Neutrophil (primary cell): ENCODE measurements around the gene NFATC3.

Experiments used
- H3K27ac ChIP-seq: fragments of 200-600 bp; sonication (generic); 2 replicates; pipeline ENCODE4 v1.5.1; 2016; ENCODE audit warnings: mild to moderate bottlenecking, moderate library complexity
- H3K27me3 ChIP-seq: fragments of 200-600 bp; sonication (generic); 2 replicates; pipeline ENCODE4 v1.6.0; 2016; ENCODE audit warnings: mild to moderate bottlenecking
- H3K36me3 ChIP-seq: fragments of 200-600 bp; sonication (generic); 2 replicates; pipeline ENCODE4 v1.5.1; 2017
- H3K4me1 ChIP-seq, 2 experiments: fragments of 200-600 bp in 1 of 2; sonication (generic) in 1 of 2; 1 replicate in 1 of 2; 2 replicates in 1 of 2; pipeline versions ENCODE4 v1.5.1 to v1.6.1; 2013 to 2016; ENCODE audit warnings: low read depth in 1 of 2, low read length in 1 of 2, mild to moderate bottlenecking in 1 of 2, moderate library complexity in 1 of 2; ENCODE audit not compliant: control insufficient read depth in 1 of 2, insufficient read depth in 1 of 2
- H3K4me3 ChIP-seq, 2 experiments: fragments of 200-600 bp in 1 of 2; sonication (generic) in 1 of 2; 1 replicate in 1 of 2; 2 replicates in 1 of 2; pipeline ENCODE4 v1.5.1; 2013 to 2016; ENCODE audit warnings: low read depth in 1 of 2, low read length in 1 of 2, mild to moderate bottlenecking in 1 of 2, moderate library complexity in 1 of 2
- H3K9me3 ChIP-seq: fragments of 200-600 bp; sonication (generic); 2 replicates; pipeline ENCODE4 v1.5.1; 2016
- TF ChIP-seq, protein P1 (sequence below): fragments of 200-600 bp; sonication (generic); IDR thresholded peaks from 2 replicates; pipeline ENCODE4 v1.5.1; 2016; ENCODE audit warnings: antibody characterized with exemption

Gene NFATC3

DNA sequence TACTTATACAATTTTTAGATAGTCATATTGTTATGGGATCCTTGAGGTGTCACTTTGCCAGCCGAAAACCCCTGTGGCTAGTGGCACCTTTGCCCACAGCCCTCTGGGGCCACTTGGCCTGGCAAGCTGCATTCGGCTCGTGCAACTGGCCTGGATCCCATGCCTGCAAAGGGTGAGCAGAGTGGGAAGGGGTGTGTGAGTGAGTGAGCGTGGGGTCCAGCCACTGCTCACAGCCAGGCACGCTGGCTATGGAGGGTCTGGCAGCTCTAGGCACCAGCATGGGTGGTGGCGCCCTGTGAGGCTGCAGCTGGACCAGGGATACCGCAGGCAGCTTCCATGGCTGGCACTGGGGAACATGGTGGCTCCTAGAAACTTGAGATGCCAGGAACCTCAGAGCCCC is 101.7 kb downstream of the NFATC3 start:
- no peaks in the 10 kb centered on the region for H3K9me3 ChIP-seq
- H3K27ac ChIP-seq: no peak overlapping the region
- TF ChIP-seq, protein P1, sequence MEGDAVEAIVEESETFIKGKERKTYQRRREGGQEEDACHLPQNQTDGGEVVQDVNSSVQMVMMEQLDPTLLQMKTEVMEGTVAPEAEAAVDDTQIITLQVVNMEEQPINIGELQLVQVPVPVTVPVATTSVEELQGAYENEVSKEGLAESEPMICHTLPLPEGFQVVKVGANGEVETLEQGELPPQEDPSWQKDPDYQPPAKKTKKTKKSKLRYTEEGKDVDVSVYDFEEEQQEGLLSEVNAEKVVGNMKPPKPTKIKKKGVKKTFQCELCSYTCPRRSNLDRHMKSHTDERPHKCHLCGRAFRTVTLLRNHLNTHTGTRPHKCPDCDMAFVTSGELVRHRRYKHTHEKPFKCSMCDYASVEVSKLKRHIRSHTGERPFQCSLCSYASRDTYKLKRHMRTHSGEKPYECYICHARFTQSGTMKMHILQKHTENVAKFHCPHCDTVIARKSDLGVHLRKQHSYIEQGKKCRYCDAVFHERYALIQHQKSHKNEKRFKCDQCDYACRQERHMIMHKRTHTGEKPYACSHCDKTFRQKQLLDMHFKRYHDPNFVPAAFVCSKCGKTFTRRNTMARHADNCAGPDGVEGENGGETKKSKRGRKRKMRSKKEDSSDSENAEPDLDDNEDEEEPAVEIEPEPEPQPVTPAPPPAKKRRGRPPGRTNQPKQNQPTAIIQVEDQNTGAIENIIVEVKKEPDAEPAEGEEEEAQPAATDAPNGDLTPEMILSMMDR: no peak
- no peak overlapping the region for H3K4me3 ChIP-seq
- H3K4me1 ChIP-seq: no peaks in the 10 kb centered on the region
- no peaks in the 10 kb centered on the region for H3K27me3 ChIP-seq
- peaks cover 83% of the 10 kb centered on the region for H3K36me3 ChIP-seq

DNA sequence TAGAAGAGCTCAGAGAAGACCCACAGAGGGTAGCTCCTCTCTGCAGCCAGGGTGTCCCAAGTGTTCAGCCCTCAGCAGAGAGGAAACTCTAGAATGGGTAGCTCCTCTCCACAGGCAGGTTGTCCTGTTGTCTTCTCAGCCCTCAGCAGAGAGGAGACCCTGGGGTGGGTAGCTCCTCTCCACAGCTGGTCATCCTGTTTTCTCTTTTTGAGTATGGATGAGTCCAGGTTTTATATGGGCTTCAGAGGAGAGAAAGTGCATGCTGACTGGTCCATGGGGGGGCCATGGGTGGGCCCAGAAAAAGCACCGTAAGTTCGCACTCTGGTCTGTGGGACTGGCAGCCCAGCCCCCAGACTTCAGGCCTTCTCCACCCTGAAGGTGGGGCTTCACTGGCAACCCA is 102.3 kb downstream of the NFATC3 start:
- no peaks in the 10 kb centered on the region for H3K4me1 ChIP-seq
- TF ChIP-seq, protein P1: no peak
- no peak overlapping the region for H3K4me3 ChIP-seq
- no peaks in the 10 kb centered on the region for H3K27me3 ChIP-seq
- no peaks in the 10 kb centered on the region for H3K9me3 ChIP-seq
- H3K27ac ChIP-seq: no peak overlapping the region
- H3K36me3 ChIP-seq: peaks cover 80% of the 10 kb centered on the region

DNA sequence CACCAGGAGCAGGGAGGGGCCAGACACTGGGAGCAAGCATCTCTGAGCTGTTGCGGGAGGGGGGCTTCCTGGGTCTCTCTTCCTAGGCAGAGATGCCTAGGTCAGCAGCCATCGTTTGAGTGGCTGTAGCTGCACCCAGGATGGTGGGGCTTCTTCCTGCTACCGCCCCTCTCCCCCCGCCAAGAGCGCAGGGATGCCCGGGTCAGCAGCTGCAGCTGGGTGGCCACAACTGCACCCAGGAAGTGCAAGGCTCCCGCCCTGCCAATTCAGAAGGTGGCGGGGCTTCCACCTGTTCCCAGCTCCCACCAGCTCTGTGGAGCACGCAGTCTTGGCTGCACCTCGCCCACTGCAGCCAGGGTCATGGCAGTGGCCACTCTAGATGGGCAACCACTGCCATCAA is 103.0 kb downstream of the NFATC3 start:
- Histone ChIP-seq H3K4me3 (no peak overlapping the region), H3K27ac (no peak overlapping the region), H3K36me3 (peaks cover 80% of the 10 kb centered on the region), H3K9me3 (no peaks in the 10 kb centered on the region), H3K4me1 (no peaks in the 10 kb centered on the region), H3K27me3 (no peaks in the 10 kb centered on the region)
- TF ChIP-seq, protein P1: no peak

DNA sequence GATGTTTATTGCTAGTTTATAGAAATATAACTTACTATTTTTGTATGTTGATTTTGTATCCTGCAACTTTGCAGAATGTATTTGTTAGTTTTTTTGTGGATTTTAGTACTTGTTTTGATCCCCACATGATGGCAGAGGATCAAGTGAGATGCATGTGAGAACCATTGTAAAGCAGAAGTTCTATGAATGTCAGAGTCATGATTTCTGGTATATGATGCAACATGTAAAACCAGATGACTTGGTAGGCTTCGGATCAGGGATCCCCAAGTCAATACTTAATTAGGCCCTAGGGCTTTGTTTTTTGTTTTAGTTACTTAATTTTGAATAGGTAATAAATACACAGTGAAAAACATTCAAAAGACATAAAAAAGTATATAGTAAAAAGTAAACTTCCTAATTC is 104.9 kb downstream of the NFATC3 start:
- Histone ChIP-seq H3K4me1 (no peaks in the 10 kb centered on the region), H3K27me3 (no peaks in the 10 kb centered on the region), H3K4me3 (no peak overlapping the region), H3K9me3 (no peaks in the 10 kb centered on the region), H3K36me3 (peaks cover 73% of the 10 kb centered on the region), H3K27ac (peak overlapping the region; percentile 58)
- TF ChIP-seq, protein P1: no peak

DNA sequence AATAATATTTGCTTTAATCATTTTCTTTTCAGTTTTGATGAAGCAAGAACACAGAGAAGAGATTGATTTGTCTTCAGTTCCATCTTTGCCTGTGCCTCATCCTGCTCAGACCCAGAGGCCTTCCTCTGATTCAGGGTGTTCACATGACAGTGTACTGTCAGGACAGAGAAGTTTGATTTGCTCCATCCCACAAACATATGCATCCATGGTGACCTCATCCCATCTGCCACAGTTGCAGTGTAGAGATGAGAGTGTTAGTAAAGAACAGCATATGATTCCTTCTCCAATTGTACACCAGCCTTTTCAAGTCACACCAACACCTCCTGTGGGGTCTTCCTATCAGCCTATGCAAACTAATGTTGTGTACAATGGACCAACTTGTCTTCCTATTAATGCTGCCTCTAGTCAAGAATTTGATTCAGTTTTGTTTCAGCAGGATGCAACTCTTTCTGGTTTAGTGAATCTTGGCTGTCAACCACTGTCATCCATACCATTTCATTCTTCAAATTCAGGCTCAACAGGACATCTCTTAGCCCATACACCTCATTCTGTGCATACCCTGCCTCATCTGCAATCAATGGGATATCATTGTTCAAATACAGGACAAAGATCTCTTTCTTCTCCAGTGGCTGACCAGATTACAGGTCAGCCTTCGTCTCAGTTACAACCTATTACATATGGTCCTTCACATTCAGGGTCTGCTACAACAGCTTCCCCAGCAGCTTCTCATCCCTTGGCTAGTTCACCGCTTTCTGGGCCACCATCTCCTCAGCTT is 105.8 kb downstream of the NFATC3 start:
- Histone ChIP-seq H3K9me3 (no peaks in the 10 kb centered on the region), H3K27ac (no peak overlapping the region), H3K27me3 (no peaks in the 10 kb centered on the region), H3K36me3 (peaks cover 65% of the 10 kb centered on the region), H3K4me1 (no peaks in the 10 kb centered on the region), H3K4me3 (no peak overlapping the region)
- TF ChIP-seq, protein P1: no peak
